ENCODE data around the gene RNF175.

DNA sequence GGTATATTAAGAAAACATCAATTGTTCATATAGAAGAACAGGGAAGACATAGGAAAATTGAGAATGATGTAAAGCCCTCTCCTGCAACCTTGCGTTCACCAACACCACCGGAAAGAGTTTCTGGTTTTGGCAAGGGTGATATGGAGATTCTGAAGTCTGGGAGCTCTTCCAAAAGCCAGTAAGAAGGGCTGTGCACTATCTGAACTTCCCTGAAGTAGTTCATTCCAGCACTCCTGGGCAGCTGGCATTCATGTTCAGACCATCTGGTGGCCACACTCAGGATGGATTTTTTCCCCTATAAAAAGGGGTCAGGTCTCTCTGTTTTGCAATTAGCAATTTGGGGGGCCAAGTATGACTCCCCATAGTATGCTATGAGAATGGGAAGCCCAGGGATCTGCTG lies 91.2 kb downstream of the RNF175 start:
- TF ChIP-seq, protein P1, sequence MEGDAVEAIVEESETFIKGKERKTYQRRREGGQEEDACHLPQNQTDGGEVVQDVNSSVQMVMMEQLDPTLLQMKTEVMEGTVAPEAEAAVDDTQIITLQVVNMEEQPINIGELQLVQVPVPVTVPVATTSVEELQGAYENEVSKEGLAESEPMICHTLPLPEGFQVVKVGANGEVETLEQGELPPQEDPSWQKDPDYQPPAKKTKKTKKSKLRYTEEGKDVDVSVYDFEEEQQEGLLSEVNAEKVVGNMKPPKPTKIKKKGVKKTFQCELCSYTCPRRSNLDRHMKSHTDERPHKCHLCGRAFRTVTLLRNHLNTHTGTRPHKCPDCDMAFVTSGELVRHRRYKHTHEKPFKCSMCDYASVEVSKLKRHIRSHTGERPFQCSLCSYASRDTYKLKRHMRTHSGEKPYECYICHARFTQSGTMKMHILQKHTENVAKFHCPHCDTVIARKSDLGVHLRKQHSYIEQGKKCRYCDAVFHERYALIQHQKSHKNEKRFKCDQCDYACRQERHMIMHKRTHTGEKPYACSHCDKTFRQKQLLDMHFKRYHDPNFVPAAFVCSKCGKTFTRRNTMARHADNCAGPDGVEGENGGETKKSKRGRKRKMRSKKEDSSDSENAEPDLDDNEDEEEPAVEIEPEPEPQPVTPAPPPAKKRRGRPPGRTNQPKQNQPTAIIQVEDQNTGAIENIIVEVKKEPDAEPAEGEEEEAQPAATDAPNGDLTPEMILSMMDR (IDR thresholded peaks at IDR 0.05), result no peak
- no peak for TF ChIP-seq POLR2A (IDR thresholded peaks at IDR 0.05)

Measured in sigmoid colon (tissue), 3 donors.